AML-193 (cell line): ENCODE measurements around the gene TMEM191C.
"Not testable (repeated sequence)": the region's sequence is repeated elsewhere in the genome, so short reads cannot be mapped to it uniquely, and the experiment has no call there.

Experiments used
- DNase-seq, 2 experiments: peaks; one replicate each; lab custom pipeline; 2025; lab: John Stamatoyannopoulos, UW

The TMEM191C gene

GRCh38 chr22:21467337-21468193, at the start of gene TMEM191C:
Gene TMEM191C, plus strand, starts transcription at chr22:21467387. Its CDS starts 73 bp downstream, at chr22:21467460.
- DNase-seq, result not testable (repeated sequence)

GRCh38 chr22:21417853-21418252, 49.3 kb upstream of the TMEM191C start:
- not testable (repeated sequence) for DNase-seq

GRCh38 chr22:21418974-21419638, 48.1 kb upstream of the TMEM191C start:
- DNase-seq, result not testable (repeated sequence)

DNA sequence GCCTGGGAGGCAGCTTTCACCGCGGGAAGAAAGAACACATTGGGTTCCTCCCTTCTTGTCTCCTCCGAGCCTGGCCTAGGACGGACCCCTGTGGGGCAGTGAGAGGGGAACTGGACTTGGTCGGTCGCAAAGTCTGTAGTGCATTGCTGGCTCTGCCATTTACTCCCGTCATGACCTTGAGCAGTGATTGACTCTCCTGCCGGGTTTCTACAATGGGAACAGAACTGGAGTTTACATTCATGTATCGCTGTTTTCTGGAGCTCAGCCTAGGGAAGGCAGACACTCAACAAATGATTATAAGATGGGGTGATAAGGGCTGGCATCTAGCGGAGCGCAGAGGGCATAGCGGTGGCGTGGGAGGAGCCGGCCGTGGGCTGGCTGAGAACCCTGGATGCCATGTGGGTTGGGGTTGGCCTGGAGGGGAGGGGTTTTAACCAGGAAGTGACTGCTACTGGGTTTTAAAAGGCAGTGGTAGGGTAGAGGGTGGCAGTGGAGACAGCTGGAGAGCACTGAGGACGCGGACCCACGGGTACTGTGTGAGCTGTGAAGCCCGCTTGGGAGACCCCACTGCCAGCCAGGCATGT, 46.9 kb upstream of the TMEM191C start:
- DNase-seq, result not testable (repeated sequence)

GRCh38 chr22:21424084-21424709, 43.0 kb upstream of the TMEM191C start:
- not testable (repeated sequence) for DNase-seq

DNA sequence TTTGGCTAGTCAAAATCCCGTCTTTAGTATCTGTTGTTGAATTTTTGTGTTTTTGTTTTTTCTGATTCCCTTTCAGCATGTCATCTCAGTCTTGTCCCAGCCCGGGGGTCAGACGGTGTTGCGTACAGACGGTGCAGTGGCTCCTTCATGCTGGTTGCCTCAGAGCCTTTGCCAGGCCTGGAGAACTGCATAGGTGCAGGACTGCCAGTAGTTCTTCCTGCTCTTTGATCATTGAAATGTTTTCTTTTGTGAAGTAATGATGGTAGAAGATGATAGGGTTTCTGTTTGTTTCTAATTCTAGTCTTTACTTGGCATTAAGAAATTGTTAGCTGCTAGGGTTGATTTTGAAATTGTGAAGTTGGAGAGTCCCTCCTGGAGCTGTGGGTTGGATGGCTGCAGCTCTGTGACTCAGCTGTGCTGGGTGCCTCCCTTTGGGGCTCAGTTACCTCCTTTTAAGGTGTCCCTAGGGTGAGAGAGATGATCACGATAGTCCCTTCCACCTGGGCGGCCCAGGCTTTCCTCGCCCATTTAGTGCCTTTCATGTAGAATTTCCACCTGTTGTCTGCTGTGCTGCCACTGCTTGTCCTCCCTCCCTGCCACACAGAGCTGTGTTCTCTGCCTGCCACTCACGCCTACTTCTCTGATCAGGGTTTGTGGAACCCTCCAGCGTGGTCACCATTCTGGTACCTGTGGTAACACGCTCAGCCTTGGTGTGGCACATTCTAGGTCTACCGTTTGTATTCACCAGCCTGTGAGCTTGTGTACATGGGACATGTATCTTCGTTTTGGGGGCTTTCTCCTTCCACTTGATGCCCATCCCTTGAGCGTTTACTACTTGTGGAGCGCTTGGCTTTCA, 32.6 kb upstream of the TMEM191C start:
- DNase-seq, result not testable (repeated sequence)

DNA sequence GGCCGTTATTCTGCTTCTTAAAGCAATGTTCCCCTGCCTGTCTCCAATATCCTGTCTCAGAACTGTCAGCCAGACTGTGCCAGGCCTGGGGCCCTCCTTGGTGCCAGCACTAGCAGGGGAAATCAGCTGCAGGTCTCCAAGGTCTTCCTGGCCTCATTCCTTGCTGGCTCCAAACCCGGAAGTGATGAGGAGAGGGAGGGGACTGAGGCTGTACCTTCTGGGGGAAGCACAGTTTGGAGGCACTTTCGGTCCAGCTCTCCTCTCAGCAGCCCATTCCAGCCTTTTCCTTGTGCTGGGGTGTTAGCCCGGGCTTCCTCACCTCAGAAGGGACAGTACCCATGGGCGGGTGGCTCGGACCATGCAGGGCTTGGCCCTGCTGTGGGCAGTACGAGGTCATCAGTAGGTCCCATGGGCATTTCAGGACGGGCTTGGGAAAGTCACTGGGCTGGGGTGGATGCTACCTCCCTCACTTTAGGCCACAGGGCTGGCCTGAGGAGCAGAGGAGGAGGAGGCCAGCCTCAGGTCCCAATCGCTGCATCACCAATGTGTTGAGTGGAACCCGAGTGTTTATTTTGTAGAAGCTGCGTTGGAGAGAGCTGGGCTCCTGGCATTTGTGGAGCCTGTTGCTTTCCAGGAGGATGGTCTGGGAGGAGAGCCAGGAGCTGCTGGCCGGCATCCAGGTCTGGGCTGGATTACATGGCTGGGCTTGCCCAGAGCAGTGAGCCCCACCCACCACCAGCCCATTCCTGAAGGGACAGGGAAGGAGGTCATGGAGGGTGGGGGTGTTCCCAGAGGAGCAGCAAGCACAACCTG, 31.0 kb upstream of the TMEM191C start:
- DNase-seq, result not testable (repeated sequence)

DNA sequence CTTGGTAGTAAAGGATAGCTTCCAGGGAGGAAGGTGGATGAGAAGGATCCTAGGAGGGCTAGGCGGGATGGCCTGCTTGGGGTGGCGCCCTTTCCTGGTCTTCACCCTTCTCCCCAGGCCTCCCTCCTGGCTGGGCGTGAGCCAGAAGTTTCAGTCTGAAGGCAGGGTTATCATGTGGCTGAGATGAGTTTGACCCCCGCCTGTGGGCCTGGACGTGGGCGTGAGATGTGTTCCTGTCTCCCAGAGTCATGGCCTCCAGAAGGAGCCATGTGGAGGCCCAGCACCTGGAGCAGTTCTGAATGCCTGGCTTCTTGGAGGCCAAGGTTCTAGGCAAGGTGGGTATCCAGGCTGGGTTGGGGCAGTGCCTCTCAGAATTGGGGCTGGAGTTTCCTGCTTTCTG, 29.2 kb upstream of the TMEM191C start:
- not testable (repeated sequence) for DNase-seq

- DNase-seq, result not testable (repeated sequence)
Observed at GRCh38 chr22:21440018-21440636, 27.1 kb upstream of the TMEM191C start.

- not testable (repeated sequence) for DNase-seq
Observed at GRCh38 chr22:21440676-21441075, 26.5 kb upstream of the TMEM191C start.

- DNase-seq, result not testable (repeated sequence)
Observed at GRCh38 chr22:21441170-21441569, 26.0 kb upstream of the TMEM191C start.

DNA sequence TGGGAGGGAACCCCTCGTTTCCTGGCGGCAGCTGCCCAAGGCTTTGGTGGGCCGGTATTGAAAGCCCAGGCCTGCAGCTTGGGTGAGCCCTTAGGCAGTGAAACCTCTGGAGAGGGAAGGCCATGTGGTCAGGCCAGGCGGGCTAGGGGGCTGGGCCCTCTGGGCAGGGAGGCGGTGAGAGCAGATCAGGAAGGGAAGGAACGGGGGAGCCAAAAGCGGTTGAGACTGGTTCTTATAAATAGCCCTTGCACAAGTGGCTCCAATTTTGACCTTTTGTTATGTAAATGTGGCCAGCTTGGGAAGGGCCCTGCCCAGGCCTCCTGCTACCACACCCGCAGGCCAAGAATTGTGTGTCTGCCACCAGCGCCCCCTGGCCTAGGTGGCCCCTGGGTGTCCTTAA, 25.1 kb upstream of the TMEM191C start:
- not testable (repeated sequence) for DNase-seq

DNA sequence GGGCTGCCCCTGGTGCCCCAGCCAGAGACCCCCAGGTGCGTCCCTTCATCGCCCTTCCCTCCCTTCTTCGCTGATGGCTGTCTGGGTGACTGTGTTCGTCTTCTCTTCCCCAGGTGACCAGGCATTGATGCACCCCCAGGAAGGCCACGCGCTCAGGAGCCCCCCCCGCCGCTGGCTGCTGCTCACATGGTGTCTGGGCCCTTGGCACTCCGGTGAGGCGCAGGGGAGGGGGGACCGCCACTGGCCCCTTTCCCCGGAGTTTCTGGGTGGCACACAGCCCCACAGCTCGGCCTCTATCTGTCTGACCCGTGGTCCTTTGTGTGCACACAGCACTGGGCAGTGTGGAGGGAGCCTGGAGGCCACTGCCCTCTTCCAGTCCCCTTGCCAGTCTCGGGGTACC, 24.5 kb upstream of the TMEM191C start:
- not testable (repeated sequence) for DNase-seq

DNA sequence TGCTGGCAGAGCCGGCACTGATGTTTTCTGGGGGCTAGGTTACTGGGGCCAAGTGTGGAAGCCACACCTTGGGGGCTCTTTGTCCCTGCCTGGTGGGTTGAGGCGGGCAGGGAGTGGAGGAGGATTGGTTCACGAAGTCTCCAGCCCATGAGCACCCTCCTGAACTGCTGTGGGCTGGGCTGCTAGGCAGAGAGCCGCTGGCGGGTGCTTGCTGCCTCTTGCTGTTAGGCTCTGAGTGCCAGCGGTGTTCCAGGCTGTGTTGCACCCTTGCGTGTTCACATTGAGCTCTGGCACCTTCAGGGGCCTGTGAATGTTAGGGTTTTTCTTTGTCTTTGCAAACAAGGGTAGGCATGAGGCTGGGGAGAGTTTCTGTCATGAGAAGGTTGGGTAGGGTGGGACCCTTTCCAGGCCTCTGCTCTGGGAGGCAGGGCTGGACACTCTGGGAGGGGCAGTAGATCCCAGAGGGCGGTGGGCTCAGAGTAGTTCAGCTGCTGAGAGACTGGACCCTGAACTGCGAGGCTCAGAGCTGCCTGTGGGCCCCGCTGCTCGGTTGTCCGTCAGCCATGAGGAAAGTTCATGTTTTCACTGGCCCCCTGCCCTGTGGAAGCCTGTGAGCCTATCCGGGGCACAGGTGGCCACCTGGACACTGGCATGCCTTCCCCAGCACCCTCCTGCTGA, 24.0 kb upstream of the TMEM191C start:
- DNase-seq, result no peak

DNA sequence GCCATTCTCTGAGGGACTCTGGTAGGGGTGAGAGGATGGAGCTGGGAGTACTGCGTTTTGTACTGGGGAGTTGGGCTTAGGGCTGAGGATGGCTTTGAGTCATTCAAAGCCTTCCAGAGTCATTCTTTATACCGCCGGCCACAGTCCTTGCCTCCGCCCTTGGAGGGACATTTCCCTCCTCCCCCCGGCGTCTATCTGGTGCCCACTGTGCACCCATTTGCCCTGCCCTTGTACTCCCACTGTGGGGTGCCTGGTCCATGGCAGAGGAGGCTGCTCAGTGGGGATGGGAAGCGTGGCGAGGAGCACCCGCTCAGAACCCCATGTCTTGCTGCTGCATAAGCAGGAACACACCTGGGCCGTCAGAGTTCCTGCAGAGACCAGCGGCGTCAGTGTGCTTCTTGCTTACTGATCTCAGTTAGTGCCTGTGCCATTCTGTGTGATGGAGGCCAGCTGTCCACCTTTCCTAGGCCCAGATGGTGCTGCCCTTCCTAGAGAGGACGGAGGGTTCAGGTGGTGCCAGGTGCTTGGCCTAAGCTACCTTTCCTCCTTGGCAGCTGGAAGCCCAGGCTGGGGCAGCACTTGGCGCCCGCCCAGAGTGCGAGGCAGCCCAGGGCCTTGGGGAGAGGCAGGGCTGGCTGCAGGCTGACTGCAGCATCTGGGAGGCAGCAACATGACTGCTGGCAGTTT, 23.3 kb upstream of the TMEM191C start:
- no peak for DNase-seq

DNA sequence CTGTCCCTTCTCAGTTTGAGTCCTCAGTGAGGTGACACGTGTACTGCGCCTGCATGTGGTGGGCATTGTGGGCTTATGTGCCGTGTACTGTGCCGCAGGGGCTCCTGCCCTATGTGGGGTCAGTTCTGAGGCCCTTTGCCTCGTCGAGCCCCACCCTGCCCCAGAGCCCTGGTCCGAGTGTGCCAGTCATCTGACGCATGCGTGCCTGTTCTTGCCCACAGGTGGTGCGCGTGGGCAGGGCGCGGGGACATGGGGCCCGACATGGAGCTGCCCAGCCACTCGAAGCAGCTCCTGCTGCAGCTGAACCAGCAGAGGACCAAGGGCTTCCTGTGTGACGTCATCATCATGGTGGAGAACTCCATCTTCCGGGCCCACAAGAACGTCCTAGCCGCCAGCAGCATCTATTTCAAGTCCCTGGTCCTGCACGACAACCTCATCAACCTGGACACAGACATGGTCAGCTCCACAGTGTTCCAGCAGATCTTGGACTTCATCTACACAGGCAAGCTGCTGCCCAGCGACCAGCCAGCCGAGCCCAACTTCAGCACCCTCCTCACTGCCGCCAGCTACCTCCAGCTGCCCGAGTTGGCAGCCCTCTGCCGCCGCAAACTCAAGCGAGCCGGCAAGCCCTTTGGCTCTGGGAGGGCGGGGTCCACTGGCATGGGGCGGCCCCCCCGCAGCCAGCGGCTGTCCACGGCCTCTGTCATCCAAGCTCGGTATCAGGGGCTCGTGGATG, 22.3 kb upstream of the TMEM191C start:
- no peak for DNase-seq

GRCh38 chr22:21445437-21446127, 21.6 kb upstream of the TMEM191C start:
- no peak for DNase-seq
